ENCODE data around the gene AQP1.

AQP1 gene

DNA sequence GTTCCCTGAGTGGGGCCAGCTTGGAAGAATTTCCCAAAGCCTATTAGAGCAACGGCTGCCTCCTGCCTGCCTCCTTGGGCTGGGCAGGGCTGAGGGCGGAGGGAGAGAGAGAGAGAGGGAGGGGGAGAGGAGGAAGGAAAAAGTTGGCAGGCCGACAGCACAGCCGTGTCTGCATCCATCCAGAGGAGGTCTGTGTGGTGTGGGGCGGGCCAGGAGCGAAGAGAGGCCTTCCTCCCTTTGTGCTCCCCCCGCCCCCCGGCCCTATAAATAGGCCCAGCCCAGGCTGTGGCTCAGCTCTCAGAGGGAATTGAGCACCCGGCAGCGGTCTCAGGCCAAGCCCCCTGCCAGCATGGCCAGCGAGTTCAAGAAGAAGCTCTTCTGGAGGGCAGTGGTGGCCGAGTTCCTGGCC, at the start of gene AQP1:
AQP1 (plus strand) TSS at position 293 of the 409 bp plus-strand sequence; CDS start at position 350, 57 bp downstream.
- DNase-seq = peak in 9 of 14 donors; percentile 15 to 81 (median 57)

DNA sequence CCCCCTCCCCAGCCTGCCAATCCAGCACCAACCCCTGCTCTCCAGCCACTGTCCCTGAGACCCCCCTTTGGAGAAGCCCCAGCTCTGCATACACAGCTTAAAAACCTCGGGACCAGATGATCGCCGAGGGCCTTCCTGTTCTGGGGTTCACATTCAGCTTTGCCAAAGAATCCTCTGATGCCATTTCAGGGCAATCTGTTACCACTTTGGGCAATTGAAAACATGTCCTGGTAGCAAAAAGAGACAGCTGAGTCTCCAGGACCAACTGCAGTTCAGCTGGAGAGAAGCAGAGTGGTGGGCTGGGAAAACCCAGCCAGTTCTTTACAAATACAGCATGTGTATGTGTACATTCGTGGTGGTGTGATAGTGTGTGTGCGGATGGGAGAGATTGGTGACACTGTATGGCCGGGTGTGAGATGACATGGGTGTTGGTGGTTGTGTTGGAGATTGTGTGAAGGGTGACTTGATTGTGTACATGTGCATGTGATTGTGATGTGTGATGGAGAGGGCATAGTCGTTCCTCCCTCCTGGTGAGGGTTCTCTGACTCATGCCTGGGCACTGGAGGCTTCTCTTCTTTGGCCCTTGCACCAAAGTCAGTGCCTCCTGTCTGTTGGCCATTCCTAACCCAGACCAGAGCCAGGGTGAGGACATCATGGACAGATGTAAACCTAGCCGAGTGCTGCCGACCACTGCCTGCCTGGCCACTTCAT, 48.5 kb upstream of the AQP1 start:
- DNase-seq = peak in 1 of 14 donors; percentile 29

DNA sequence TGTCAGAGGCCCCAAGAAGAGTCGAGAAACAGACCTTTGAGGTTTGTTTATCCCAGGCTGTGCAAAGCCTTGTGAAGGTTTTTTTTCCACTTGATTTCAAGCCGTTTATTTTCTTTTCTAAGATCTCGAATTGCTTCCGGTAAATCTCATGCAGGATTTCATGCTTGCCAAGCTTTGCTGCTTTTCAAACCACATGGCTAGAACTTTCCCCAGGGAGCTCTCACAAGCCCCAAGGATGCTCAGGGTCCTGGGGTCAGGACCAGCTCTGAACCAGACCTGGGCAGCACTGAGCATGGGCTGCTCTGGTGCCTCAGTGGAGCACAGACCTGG, 48.0 kb upstream of the AQP1 start:
- no peak for DNase-seq

DNA sequence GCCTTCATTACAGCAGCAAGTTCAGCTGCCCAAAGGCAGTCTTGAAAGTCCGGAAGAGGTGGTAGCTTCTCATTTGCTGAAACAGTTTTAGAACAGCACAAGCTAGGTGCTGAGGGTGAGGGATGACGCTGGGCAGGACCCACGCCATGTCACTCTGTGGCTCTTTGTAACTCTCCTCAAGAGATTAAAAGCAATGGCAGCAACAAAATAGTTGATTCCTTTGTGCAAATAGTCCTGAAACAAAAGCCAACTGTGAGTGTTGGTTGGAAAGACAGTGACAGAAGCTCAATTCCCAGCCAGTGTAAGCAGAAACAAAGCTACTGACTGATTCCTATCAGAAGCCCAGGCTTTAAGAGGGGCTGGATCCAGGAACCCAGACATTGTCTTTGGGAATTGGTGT, 47.6 kb upstream of the AQP1 start:
- peak in 1 of 14 donors; percentile 19 for DNase-seq

DNA sequence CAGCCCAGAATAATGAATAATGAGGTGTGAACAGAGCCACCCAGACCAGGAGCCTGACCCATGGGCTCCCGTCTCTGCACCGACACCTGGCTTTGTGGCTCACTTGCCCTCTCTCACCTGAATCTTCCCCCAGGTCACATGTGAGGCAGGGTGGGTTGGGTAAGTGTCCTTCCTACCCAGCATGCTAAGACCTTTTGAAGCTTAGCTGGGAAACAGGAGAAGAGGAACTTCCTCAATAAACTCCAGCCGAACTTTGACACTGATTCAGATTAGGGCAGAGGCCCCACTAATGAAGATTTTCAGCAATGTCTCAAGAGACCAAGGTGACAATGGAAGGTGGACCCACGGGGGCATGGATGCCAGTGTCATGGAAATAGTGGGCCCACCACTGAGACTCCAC, 46.6 kb upstream of the AQP1 start:
- no peak for DNase-seq

DNA sequence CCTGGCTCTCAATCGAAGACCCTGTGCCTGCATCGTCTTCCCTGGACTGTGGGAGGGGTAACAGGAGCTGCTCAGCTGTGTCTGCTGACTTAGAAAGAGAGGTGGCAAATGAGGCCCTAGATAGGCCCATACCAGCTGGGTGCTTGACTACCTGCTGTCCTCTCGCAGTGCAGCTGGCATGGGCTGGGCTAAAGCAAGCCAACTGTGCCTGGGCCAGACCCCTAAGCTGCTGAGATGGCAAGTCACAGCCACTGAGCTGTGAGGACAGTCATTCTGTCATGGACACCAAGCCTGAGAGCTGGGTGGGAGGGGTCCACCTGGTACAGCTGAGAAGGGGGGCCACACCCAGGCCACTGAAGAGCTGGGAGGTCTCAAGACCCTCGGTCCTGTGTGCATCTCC, 45.8 kb upstream of the AQP1 start:
- peak in 1 of 14 donors; percentile 19 for DNase-seq

DNA sequence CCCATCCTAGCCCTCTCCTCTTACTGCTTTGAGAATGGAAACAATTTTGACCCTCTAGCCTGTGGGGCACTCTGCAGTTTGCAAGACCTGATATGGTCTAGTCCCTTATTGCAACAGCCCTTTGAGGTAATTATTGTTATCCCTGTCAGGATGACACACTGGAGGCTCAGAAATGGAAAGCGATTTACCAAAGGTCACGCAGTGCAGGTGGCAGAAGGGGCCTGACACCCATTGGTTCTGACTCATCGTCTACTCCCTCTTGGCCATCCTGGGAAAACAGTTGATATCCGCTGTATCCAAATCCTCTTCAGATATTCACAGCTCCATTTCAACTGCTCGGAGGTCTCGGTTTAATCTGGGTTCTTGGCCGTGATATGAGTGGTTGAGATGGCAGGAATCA, 44.7 kb upstream of the AQP1 start:
- DNase-seq = no peak

DNA sequence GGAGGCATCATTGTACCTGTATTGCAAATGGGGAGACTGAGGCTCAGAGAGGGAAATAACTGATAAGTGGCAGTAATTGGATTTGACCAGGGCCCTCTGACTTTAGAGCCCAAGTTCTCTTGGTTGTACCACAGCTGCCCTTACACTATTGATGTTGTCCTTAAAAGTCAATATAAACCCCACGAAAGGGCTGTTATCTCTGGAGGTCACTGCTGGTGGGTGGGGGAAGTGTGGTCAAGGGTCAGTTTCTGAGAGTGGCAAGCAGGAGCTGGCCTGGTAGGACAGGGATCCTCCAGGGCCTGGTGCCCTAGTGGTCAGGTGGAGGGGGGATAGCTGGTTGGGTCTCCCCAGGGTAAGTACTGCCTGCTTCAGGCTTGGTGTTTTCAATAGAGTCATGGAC, 44.2 kb upstream of the AQP1 start:
- DNase-seq = no peak

DNA sequence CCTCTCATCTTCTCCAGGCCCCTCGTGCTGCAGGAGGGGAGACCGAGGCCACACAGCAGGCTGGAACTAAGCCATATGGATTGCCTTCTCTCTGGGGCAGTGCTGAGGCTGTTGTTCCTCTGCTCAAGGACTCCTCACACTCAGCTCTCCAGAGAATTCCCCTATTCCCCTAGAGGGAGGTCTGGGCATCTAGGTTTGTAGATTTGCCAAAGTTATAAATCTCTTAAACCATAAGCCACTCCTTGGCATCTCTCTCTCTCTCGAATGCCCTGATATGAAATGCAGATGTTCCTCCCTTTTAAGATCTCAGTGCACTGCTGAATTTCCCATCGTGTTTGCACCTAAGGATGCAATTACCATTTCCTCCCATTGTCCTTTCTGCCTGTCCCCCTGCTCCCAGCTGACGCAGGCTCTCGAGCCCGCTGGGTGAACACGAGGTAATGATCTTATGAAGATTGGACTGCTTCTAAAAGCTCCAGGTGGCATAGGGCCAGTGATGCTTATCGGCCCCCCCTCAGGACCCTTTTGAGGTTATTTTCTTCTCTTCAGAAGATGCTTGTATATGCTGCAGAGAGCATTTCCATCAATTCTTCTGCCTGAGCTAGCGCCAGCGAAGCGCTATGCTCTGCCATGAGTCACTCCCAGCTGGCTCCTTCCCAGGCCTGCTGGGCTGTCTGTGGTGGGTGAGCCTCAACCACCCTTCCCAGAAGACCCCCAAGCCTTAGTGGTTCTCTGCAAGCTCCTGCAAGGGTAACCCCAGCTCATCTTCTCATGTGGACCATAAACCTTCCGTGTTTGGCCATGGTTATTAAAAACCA, 41.6 kb upstream of the AQP1 start:
- no peak for DNase-seq

DNA sequence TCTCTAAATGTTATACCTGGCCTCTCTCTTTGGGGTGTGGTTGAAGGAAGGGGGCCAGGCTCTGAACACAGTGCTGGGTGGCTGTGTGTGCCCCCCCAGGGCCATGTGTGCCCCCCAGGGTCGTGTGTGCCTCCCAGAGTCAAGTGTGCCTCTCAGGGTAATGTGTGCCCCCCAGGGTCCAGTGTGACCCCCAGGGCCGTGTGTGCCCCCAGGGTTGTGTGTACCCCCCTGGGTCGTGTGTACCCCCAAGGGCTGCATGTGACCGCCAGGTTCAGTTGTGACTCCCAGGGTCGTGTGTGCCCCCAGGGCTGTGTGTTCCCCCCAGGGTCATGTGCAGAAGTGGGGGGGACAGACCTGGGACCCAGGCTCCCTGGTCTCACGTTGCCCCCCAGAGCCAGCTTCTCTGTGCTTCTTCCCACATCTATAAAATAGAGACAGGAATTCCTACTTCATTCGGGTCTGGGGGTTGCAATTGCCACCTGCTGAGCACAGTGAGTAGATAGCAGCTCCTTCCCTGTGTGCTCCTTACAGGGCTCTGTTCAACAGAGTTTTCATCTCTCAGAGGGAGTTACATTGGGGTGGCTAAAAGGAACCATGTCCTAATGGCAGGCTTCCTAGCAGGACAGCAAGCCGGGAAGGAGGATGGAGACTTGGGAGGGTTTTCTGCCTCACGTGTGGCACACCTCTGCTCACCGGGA, 40.7 kb upstream of the AQP1 start:
- DNase-seq = no peak

DNA sequence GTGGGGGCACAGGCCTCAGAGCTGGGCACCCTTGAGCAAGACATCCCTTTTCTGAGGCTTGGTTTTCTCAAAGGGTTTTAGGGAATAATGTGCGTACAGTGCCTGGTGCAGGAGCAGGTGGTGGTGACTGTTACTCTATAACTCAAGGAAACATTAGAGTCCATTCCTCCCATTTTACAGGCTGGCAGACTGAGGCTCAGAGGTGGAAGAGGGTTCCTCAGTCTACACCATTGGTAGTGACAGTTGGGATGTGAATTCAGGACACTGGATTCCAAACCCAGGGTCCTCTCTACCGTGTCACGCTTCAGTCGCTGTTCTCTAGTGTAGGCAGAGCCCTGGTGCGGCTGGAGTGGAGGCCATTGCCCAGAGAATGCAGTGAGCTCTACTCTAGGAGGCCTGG, 40.0 kb upstream of the AQP1 start:
- no peak for DNase-seq

DNA sequence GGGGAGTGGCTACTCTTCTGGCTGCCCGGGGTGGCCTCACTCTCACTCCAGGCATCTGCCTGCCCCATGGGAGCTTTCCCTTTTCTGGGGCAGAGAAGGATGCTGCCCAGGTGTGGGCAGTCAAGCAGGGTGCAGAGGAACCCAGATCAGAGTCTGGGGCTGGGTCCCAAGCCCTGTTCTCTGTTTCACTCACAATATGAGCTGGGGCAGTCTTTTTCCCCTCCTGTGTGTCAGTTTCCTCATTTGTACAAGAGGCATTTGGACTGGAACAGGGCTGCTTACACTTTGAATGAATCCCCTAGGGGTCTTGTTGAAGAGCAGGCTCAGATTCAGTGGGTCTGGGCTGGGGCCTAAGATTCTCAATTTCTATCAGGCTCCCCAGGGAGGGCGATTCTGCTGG, 38.4 kb upstream of the AQP1 start:
- DNase-seq = no peak

DNA sequence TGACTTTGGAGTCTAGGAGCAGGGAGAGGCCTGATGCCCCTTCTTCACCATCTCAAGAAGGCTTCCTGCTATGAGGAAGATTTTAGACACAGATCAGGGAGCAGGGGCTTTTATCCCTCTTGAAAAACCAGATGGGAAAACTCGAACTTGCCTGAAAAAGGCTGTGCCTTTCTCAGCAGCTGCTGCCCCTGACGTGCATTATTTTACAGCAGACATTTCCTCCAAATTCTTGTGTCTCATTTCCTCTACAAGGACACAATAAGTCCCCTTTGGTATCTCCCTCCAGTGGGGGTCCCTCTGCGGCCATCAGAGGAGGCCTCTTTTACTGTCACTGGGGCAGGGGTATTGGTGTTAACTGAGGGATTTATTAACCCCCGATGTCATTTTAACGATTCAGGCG, 38.0 kb upstream of the AQP1 start:
- DNase-seq = no peak

DNA sequence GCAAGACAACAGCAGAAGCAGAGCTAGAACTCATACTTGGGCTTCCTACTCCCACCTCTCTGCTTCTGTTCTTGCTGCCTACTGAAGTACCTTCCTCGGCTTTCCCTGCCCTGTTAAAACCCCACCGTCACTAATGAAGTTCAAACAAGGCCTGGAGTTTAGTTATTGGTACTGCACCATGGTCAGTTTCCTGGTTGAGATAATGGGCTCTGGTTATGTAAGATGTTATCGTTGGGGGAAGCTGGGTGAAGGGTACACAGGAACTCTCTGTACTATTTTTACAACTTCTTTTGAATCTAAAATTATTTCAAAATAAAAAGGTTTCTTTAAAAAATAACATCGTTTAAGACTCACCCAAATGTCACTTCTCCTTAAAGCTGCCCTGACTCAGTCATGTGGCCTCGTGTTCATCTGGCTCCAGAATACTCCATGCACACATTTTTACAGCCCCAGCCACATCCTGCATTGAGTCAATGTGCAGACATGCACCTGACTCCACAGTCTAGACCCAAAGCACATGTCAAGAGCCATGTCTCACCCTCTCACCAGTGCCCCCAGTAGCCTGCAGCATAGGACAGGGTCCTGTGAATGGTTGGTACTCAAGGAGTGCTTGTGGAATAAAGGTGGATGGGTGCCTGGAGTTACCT, 36.9 kb upstream of the AQP1 start:
- DNase-seq = no peak

DNA sequence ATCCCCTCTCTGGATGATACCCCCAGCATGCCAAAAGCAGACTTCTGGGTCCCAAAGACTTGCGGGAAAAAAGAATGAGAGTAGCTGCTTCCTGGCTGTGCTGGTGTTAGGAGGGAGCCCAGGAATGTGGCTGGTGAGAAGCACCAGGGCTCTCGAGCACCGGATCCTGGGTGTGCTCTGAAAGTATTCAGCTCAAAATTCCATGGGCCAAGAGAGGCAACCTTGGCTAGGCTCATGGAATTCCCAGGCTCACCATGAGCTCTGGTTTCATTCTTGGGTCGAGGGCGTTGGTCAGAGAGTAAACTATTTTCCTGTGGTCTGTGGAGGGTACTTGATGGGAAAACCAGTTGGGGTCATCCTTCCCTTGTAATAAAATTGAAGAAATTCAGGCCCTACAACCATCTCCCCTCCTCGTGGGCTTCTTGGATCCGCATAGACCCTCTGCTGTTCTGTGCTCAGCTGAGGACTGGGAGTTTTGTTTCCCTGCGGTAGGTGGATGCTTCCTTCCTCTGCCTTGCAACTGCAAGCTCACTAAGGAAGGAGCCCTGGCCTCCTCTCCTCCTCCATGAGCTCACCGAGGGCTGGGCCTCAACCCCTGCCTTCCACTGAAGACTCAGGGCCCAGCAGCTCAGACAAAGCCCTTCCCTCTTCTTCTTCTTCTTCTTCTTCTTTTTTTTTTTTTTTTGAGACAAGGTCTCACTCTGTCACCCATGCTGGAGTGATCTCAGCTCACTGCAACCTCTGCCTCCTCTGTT, 34.5 kb upstream of the AQP1 start:
- DNase-seq = no peak

DNA sequence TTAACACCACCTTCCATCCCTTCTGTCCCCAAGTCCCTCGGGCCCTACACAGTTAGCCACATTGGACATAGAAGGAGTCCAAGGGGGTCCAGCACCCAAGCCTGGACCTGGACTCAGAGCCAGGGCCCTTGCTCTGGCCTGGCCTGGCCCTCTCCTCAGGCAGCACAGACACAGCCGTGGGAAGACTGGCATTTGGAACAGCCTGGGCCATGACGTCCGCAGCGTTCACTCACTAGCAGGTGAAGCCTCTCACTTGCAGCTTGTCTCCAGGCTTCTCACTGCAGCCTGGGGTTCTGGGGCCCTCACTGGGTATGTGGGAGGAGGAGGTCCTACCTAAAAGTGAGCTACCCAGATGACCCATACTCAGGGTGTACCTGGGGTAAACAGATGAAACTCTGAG, 33.7 kb upstream of the AQP1 start:
- no peak for DNase-seq

DNA sequence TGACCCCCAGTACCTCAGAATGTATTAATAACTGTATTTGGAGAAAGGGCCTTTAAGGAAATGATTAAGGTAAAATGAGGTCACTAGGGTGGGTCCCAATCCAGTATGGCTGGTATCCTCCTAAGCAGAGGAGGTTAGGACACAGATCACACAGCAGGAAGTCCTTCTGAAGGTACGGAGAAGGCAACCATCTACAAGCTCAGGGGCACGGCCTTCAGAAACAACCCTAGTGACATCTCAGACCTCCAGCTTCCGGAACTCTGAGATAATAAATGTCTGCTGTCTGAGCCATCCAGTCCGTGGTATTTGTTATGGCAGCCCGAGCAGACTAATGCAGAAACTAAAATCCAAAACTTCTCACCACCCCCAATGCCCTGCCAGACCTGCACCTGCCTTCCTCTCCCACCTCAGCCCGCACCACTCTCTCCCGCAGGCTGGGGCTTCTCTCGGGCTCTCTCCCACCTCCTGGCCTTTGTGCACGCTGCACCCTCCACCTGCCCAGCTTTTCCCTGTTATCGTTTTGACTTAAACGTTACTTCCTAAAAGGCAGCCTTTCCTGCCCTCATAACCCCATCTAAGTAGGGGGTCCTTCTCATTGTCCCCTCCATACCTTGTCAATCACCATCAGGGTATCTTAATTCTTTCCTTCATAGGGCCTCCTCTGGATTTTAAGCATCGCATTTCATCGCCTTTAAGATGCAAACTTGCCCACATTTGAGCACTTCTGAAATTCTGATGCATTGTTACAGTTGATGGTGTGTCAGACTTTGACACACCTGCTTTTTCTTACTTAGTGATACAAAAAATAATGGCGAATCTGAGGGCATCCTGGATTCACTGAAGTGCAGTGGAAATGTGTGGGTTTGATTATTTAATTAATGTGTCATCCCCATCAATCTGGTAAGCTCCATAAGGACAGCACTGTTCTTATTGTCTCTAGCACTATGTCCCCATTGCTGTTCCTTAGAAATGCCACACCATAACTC, 32.2 kb upstream of the AQP1 start:
- DNase-seq = no peak

DNA sequence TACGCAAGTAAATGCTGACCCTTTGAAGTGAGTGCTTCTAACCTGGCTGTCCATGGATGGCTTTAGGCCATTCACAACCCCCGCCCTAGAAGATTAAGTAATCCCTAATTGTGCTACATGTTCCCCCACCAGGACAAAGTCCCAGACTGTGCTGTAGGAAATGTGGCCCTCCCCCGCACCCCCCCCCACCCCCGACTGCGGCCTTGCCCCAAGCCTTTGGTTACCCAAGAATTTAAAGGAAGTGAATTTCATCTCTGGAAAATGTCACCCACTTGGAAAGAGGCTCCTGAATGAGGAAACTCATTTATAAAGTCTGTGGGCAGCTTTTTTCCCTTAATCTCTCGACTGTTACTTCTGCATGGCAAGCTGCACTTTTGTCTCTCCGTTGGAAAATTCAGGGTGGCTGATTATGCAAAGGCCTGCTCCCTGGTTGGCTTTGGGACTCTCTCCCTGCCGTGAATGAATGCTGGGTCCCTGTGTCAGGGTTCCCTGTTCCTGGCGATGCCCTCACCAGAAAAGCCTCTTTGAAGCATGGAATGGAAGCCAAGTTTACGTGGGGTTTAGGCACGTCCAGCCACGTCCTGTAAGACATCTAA, 31.4 kb upstream of the AQP1 start:
- DNase-seq = peak in 1 of 14 donors; percentile 11

DNA sequence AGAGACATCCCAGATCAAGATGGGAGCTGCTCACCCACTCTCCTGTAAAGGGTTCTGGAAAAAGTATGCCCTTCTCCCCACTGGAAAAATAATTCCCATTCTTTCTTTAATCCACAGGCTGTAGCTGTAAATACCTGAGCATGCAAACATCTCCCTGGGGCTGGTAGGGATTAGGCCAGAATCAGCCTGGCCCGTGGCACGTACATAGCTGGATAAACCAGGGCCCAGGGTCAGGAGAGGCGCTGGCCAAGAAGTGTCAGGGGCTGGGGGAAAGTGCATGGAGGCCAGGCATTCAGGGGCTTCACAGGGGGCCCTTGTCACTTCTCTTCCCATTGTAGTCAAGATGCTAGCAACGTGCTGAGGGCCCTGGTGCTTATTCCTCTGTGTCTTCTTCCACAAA, 30.7 kb upstream of the AQP1 start:
- no peak for DNase-seq

DNA sequence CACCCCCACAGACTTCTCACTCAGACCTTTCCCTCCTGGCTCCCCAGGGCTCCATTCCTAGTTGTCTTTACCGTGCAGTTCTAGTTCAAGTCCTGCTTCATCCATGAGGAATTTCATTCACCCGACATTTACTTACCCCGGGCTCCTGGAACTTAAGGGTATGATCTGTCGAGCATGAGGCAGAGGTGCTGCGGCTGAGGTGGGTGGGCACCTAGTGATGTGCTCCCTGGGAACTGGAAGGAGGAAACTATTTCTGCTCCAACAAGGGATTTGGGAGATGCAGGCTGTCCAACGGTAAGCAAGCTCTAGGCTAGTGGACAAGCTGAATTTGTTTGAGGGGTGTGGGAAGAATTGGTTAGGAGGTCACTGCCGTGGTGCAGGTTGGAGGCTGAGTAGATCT, 30.2 kb upstream of the AQP1 start:
- DNase-seq = no peak

DNA sequence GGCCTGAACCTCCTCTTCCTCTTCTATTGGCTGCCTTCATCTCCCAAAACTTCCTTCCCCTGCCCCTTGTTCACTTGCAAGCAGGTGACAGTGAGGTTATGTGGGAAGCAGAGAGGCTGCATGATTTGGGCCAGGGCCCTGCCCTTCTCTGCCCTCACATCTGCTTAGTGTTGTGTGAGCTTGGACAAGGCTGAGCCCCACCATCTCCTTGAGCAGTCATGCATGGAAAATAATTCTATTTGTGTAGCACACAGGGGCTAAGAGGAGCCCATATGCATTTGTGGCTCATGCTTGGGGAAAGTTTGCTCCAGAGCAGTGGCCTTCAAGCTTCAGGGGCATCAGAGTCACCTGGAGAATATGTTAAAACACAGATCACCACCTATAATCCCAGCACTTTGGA, 26.8 kb upstream of the AQP1 start:
- no peak for DNase-seq

All from C1 segment of cervical spinal cord (tissue), 14 donors.